ENCODE data around the gene C1RL. TPM values are rescaled to one million over a fixed set of nuclear protein-coding genes. Genes with fewer than 3 reads are reported as not detected.

The C1RL gene
- total RNA-seq, 2 experiments from 2014 or later, result 3.0 to 10.4 TPM

- H3K9me3 ChIP-seq (ENCODE audit: low read length), result no peaks in the 10 kb centered on the region
- H3K27ac ChIP-seq (ENCODE audit: low read depth, low read length, poor library complexity, severe bottlenecking), result no peak overlapping the region
- TF ChIP-seq EZH2phosphoT487 (IDR thresholded peaks at IDR 0.05; ENCODE audit: borderline replicate concordance, low read depth, low read length) (no peak), CTCF (conservative IDR thresholded peaks at IDR 0.05; ENCODE audit: low read length) (no peak)
- DNase-seq (ENCODE audit: low spot score), result no peak
- no peaks in the 10 kb centered on the region for H4K20me1 ChIP-seq (ENCODE audit: insufficient read depth, low read length)
- H2AFZ ChIP-seq (ENCODE audit: low read length), result no peak overlapping the region
- H3K36me3 ChIP-seq (ENCODE audit: insufficient read depth, low read length), result no peaks in the 10 kb centered on the region
- intact Hi-C loops (cut with micrococcal nuclease; ENCODE audit: unreplicated experiment), result loop anchor here (1.0 to 5.0 kb wide), 3 partner anchors 45 to 495 kb away; no protein-coding TSS in a partner anchor
- no peaks in the 10 kb centered on the region for H3K9me2 ChIP-seq (ENCODE audit: insufficient read depth, low read length)
- no peak overlapping the region for H3K4me2 ChIP-seq (ENCODE audit: low read length)
- BruUV-seq (replicated peaks), result no TSS peak
- no peaks in the 10 kb centered on the region for H3K4me1 ChIP-seq (ENCODE audit: insufficient read depth, low read length, poor library complexity, severe bottlenecking)
- H3K4me3 ChIP-seq (ENCODE audit: low read depth, low read length, poor library complexity, severe bottlenecking), result no peak overlapping the region
- CTCF ChIA-PET (ENCODE audit: unreplicated experiment), result interaction anchor here (0.6 to 1.0 kb wide), 2 partner anchors 13 to 551 kb away, joined by 3 to 18 read pairs; partner anchors contain the start of gene CLSTN3
- H3K79me2 ChIP-seq (ENCODE audit: insufficient read depth, low read depth, low read length), result no peaks in the 10 kb centered on the region
- POLR2A ChIA-PET, result no interaction called here
Measured at GRCh38 chr12:7142809-7143465, 33.9 kb upstream of the C1RL start.

- TF ChIP-seq CTCF (conservative IDR thresholded peaks at IDR 0.05; ENCODE audit: low read length) (peak; percentile 86), EZH2phosphoT487 (IDR thresholded peaks at IDR 0.05; ENCODE audit: borderline replicate concordance, low read depth, low read length) (no peak)
- Histone ChIP-seq H3K79me2 (ENCODE audit: insufficient read depth, low read depth, low read length) (no peaks in the 10 kb centered on the region), H3K4me3 (ENCODE audit: low read depth, low read length, poor library complexity, severe bottlenecking) (no peak overlapping the region), H3K9me3 (ENCODE audit: low read length) (no peaks in the 10 kb centered on the region), H3K36me3 (ENCODE audit: insufficient read depth, low read length) (no peaks in the 10 kb centered on the region), H3K9me2 (ENCODE audit: insufficient read depth, low read length) (no peaks in the 10 kb centered on the region), H2AFZ (ENCODE audit: low read length) (no peak overlapping the region), H4K20me1 (ENCODE audit: insufficient read depth, low read length) (no peaks in the 10 kb centered on the region), H3K4me2 (ENCODE audit: low read length) (no peak overlapping the region), H3K4me1 (ENCODE audit: insufficient read depth, low read length, poor library complexity, severe bottlenecking) (no peaks in the 10 kb centered on the region), H3K27ac (ENCODE audit: low read depth, low read length, poor library complexity, severe bottlenecking) (no peak overlapping the region)
- POLR2A ChIA-PET, result interaction anchor here (0.7 to 1.0 kb wide), 2 partner anchors 47 to 527 kb away, joined by 3 to 7 read pairs; no protein-coding TSS in a partner anchor
- CTCF ChIA-PET (ENCODE audit: unreplicated experiment), result interaction anchor here (1.0 kb wide), 1 partner anchor 12 kb away, joined by 3 read pairs; the partner anchor contains the start of gene CLSTN3
- peak; percentile 70 for DNase-seq (ENCODE audit: low spot score)
- intact Hi-C loops (cut with micrococcal nuclease; ENCODE audit: unreplicated experiment), result loop anchor here (1.0 to 5.0 kb wide), 3 partner anchors 46 to 496 kb away; no protein-coding TSS in a partner anchor
- BruUV-seq (replicated peaks), result no TSS peak
Measured at GRCh38 chr12:7142056-7142644, 33.1 kb upstream of the C1RL start.
